Measurements from ENCODE around the gene MYO18B.

The MYO18B gene

GRCh38 chr22:25909614-25910387, 167.8 kb downstream of the MYO18B start:
- no peak for DNase-seq

GRCh38 chr22:25911243-25911972, 169.4 kb downstream of the MYO18B start:
- DNase-seq = no peak

- no peak for DNase-seq
Observed at GRCh38 chr22:25919452-25919851, 177.5 kb downstream of the MYO18B start.

DNA sequence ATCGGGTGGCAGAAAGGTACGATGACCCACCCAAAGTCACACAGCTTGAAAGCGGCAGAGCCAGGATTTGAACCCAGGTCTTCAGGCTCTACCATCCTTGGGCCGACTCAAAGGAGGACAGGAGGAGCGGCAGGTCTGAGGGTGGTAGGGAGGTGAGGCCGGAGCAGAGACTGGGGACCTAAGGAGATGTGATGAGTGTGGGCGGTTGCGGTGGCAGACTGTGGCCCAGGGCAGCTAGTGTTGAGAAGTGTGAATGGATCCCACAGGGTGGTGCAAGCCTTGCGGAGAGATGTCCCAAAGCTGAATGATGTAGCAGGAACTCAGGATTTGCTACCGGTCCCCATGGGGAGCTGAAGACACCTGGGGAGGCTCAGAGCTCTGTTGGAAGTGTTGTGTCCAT, 180.2 kb downstream of the MYO18B start:
- no peak for DNase-seq

GRCh38 chr22:25923914-25924313, 181.9 kb downstream of the MYO18B start:
- no peak for DNase-seq

- DNase-seq = no peak
Observed at GRCh38 chr22:25928038-25928437, 186.1 kb downstream of the MYO18B start.

GRCh38 chr22:25929321-25929878, 187.4 kb downstream of the MYO18B start:
- DNase-seq = no peak

DNA sequence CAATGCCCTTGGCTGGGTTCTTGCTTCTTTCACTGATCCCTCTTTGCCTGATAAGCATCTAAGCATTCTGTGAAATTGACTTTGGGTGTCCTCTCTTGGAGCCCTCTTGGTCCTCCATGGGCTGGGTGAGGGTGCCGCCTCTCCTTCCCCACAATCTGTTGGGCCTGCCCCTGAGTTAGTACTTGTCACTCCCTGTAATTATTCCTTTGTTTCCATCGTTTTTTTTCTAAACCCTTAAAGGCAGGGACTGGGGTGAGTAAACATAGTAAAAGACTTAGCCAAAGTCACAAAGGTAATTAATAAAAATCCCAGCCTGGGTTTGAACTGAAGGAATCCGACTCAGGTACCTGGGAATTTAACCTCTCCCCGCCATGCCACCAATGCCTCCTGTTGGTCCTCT, 188.1 kb downstream of the MYO18B start:
- DNase-seq = no peak

DNA sequence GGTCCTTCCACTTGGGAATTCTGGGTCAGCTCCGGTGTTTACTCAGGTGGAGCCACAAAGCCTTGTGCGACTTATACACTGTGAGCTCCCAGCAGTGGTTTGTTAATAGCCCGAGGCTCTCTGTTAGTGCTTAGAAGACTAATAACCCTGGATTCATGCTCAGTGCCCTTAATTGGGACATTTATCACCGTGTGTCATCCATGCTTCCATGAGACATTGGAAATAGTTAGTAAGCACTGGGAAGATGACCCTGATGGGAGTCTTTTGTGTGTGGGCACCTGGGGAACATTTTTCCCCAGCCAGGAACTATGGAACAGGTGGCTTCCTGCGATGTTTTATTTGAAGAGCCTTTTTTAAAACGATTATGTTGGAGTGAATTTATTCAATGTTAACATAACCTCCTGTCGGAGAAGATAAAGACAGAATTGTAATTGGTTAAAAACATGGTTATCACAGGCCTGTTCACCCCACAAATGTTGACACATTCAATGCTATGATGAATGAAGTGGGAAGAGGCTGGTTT, 188.9 kb downstream of the MYO18B start:
- DNase-seq = no peak

GRCh38 chr22:25933158-25933788, 191.3 kb downstream of the MYO18B start:
- no peak for DNase-seq

DNA sequence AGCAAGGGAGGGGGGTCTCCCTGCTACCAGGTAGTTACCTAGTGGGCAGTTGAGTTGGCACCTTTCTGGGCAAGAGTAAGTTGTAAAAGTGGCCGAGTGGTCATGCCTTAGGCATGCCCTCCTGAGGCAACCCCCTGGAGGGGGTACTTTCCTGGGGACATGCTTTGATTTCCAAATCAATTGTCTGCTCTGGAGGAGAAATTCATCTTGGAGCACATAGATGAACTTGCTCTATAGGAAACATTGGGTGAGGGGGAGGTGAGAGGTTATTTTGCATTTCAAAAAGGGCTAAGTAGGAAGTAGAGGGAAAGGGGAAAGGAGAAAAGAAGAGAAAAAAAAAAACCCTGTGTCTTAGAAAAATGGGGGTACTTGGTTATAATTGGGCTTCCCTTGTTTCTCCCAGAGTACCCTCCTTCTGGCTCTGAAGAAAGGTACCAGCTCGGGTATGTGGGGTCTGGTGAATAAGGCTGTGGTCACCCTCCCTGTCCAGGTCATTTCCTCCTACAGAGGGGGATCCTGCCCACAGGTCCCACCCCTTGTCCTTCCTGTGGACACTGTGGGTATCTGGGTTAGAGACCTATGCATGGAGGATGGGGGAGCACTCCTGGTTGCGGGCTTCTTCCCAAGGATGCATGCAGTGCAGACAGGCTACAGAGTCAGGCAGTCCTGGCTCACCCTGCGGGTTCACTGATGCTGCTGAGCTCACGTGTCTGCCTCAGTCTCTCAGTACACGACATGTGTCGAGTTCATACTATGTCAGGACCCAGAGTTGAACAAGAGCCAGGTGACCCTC, 193.5 kb downstream of the MYO18B start:
- DNase-seq = no peak

DNA sequence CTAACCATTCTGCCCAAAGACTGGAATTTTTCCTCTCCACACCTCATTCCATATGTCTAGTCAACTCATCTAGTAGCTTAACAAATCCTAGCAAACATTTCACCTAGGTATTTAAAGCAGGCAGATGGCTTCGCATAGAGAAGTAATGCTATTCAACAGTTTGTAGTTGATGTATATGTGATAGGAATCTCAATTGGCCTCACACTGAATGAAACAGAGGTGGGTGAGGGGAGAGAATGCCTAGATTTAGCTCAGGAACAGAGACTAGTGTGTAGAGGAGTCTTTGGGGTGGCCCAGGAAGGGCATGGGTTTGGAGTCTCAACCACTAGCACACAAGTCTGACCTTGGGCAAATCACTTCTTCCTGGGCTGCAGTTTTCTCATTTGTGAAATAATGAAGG, 196.2 kb downstream of the MYO18B start:
- DNase-seq = no peak

GRCh38 chr22:25939384-25939783, 197.4 kb downstream of the MYO18B start:
- DNase-seq = no peak

- no peak for DNase-seq
Observed at GRCh38 chr22:25940479-25940878, 198.5 kb downstream of the MYO18B start.

DNA sequence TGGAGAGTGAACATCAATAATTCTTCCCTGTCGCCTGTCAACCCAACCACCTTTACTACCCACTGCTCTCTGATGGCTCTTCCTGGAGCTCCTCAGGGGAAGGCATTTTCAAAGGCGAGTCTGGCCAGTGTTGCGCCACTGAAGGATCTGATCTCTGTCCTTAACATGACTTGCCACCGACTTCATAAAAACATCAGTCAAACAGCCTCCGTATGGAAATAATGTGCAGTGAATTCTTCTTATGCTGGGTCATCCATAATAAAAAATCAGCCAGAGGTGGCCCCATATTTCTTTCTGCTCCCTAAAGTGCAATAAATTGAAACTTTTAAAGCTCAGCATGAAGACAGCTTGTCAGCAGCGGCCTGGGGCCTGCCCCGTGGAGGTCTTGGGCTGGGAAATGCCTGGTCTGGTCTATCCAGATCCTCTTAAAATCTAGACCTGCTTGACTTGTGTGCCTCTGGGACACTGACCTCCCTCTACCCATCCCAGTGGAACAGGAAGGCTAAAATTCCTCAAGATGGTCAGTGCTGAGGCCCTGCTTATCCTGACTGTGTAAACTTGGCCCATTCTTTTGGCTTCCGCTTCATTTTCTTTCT, 199.5 kb downstream of the MYO18B start:
- no peak for DNase-seq

- DNase-seq = no peak
Observed at GRCh38 chr22:25942115-25942855, 200.3 kb downstream of the MYO18B start.

GRCh38 chr22:25942856-25943411, 200.9 kb downstream of the MYO18B start:
- no peak for DNase-seq

- DNase-seq = no peak
Observed at GRCh38 chr22:25950111-25950510, 208.1 kb downstream of the MYO18B start.

- no peak for DNase-seq
Observed at GRCh38 chr22:25953276-25953675, 211.3 kb downstream of the MYO18B start.

DNA sequence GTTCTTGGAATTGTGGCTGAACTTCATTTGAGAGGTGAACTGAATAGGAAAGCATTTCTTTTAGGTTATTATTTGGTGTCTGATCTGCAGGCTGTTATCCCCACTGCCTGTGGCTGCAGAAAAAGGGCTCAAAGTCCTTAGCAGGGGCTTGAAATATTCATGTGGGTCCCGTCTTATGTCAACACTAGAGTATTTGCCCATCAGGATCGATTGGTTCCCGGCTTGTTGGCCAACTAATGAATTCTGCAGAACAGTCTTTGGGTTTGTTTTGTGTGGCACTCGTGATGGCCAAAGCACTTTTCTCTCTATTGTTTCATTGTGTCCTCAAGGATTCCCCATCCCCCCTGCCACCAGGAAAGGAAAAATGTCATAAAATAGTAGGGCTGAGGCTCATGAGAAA, 211.9 kb downstream of the MYO18B start:
- DNase-seq = no peak

GRCh38 chr22:25955323-25955722, 213.3 kb downstream of the MYO18B start:
- no peak for DNase-seq

Data from central memory CD4-positive, alpha-beta T cell (primary cell).